ENCODE data around the gene NSMCE3. TPM values are rescaled to one million over a fixed set of nuclear protein-coding genes. Genes with fewer than 3 reads are reported as not detected.
"Not testable (repeated sequence)": the region's sequence is repeated elsewhere in the genome, so short reads cannot be mapped to it uniquely, and the experiment has no call there.

Gene NSMCE3
- total RNA-seq, 1 experiment from 2014 or later, result 8.0 TPM

- no peaks in the 10 kb centered on the region for H3K36me3 ChIP-seq (ENCODE audit: low read depth, low read length)
- peak; percentile 45 for DNase-seq
- peaks cover 54% of the 10 kb centered on the region for H3K27me3 ChIP-seq (ENCODE audit: low read length)
- H3K79me2 ChIP-seq (ENCODE audit: low read length), result no peaks in the 10 kb centered on the region
- H3K9ac ChIP-seq (ENCODE audit: low read length), result no peak overlapping the region
- no peak overlapping the region for H3K27ac ChIP-seq (ENCODE audit: low read length)
- intact Hi-C loops (cut with micrococcal nuclease), result no loop called here
- ATAC-seq, result no peak
- TF ChIP-seq EZH2phosphoT487 (IDR thresholded peaks at IDR 0.05; ENCODE audit: borderline replicate concordance, low read length) (no peak), EZH2 (IDR thresholded peaks at IDR 0.05; ENCODE audit: low read length, unreplicated experiment) (no peak)
- no peaks in the 10 kb centered on the region for H4K20me1 ChIP-seq (ENCODE audit: low read length)
- H3K4me1 ChIP-seq (ENCODE audit: insufficient read depth, low read length), result no peaks in the 10 kb centered on the region
- no peak overlapping the region for H2AFZ ChIP-seq (ENCODE audit: low read length)
- no peak overlapping the region for H3K4me3 ChIP-seq (ENCODE audit: low read length)
- POLR2A ChIA-PET (ENCODE audit: unreplicated experiment), result no interaction called here
- H3K9me3 ChIP-seq (ENCODE audit: low read length), result no peaks in the 10 kb centered on the region
- BruUV-seq (replicated peaks), result no TSS peak
- no peaks in the 10 kb centered on the region for H3F3A ChIP-seq (ENCODE audit: low read length, unreplicated experiment)
- CTCF ChIA-PET, result no interaction called here
- H3K4me2 ChIP-seq (ENCODE audit: low read length), result no peak overlapping the region
- no peaks in the 10 kb centered on the region for H3K9me2 ChIP-seq (replicated peaks; ENCODE audit: low read length)
Measured at GRCh38 chr15:29233566-29233965, 36.1 kb downstream of the NSMCE3 start.

- intact Hi-C loops (cut with micrococcal nuclease), result no loop called here
- no peak overlapping the region for H3K4me3 ChIP-seq (ENCODE audit: low read length)
- no peak for DNase-seq
- BruUV-seq (replicated peaks), result no TSS peak
- peaks cover 82% of the 10 kb centered on the region for H3K27me3 ChIP-seq (ENCODE audit: low read length)
- TF ChIP-seq EZH2 (IDR thresholded peaks at IDR 0.05; ENCODE audit: low read length, unreplicated experiment) (no peak), CTCF (conservative IDR thresholded peaks at IDR 0.05; ENCODE audit: low read depth, low read length) (no peak), EZH2phosphoT487 (IDR thresholded peaks at IDR 0.05; ENCODE audit: borderline replicate concordance, low read length) (no peak)
- no peaks in the 10 kb centered on the region for H3K79me2 ChIP-seq (ENCODE audit: low read length)
- H2AFZ ChIP-seq (ENCODE audit: low read length), result no peak overlapping the region
- no peak overlapping the region for H3K4me2 ChIP-seq (ENCODE audit: low read length)
- ChIA-PET CTCF (no interaction called here), POLR2A (ENCODE audit: unreplicated experiment) (no interaction called here)
- H4K20me1 ChIP-seq (ENCODE audit: low read length), result no peaks in the 10 kb centered on the region
- ATAC-seq, result no peak
- H3K27ac ChIP-seq (ENCODE audit: low read length), result no peak overlapping the region
- H3K36me3 ChIP-seq (ENCODE audit: low read depth, low read length), result no peaks in the 10 kb centered on the region
- H3K4me1 ChIP-seq (ENCODE audit: insufficient read depth, low read length), result no peaks in the 10 kb centered on the region
- H3K9me2 ChIP-seq (replicated peaks; ENCODE audit: low read length), result no peaks in the 10 kb centered on the region
- no peaks in the 10 kb centered on the region for H3K9me3 ChIP-seq (ENCODE audit: low read length)
- no peaks in the 10 kb centered on the region for H3F3A ChIP-seq (ENCODE audit: low read length, unreplicated experiment)
- no peak overlapping the region for H3K9ac ChIP-seq (ENCODE audit: low read length)
Measured at GRCh38 chr15:29226436-29227208, 43.0 kb downstream of the NSMCE3 start.

GRCh38 chr15:29225534-29226234, 43.9 kb downstream of the NSMCE3 start:
- H3K4me2 ChIP-seq (ENCODE audit: low read length), result no peak overlapping the region

GRCh38 chr15:29224987-29225363, 44.6 kb downstream of the NSMCE3 start:
- BruUV-seq (replicated peaks); H2AFZ ChIP-seq (ENCODE audit: low read length); H3K4me1 ChIP-seq (ENCODE audit: insufficient read depth, low read length); ATAC-seq; H3K9me2 ChIP-seq (replicated peaks; ENCODE audit: low read length); H4K20me1 ChIP-seq (ENCODE audit: low read length); H3K4me2 ChIP-seq (ENCODE audit: low read length); POLR2A ChIA-PET (ENCODE audit: unreplicated experiment); CTCF ChIA-PET; H3K79me2 ChIP-seq (ENCODE audit: low read length); H3F3A ChIP-seq (ENCODE audit: low read length, unreplicated experiment); H3K36me3 ChIP-seq (ENCODE audit: low read depth, low read length); H3K4me3 ChIP-seq (ENCODE audit: low read length); intact Hi-C loops (cut with micrococcal nuclease); H3K9ac ChIP-seq (ENCODE audit: low read length); DNase-seq; H3K9me3 ChIP-seq (ENCODE audit: low read length); H3K27ac ChIP-seq (ENCODE audit: low read length): not testable (repeated sequence)
- H3K27me3 ChIP-seq (ENCODE audit: low read length), result peaks cover 82% of the 10 kb centered on the region

More at GRCh38 chr15:29225534-29226234, 43.9 kb downstream of the NSMCE3 start:
- TF ChIP-seq CTCF (conservative IDR thresholded peaks at IDR 0.05; ENCODE audit: low read depth, low read length) (no peak), EZH2phosphoT487 (IDR thresholded peaks at IDR 0.05; ENCODE audit: borderline replicate concordance, low read length) (no peak), EZH2 (IDR thresholded peaks at IDR 0.05; ENCODE audit: low read length, unreplicated experiment) (no peak)
- Histone ChIP-seq H3K79me2 (ENCODE audit: low read length) (no peaks in the 10 kb centered on the region), H3K36me3 (ENCODE audit: low read depth, low read length) (no peaks in the 10 kb centered on the region), H2AFZ (ENCODE audit: low read length) (no peak overlapping the region), H3K4me3 (ENCODE audit: low read length) (no peak overlapping the region), H3K9me2 (replicated peaks; ENCODE audit: low read length) (no peaks in the 10 kb centered on the region), H3K9ac (ENCODE audit: low read length) (no peak overlapping the region), H3K9me3 (ENCODE audit: low read length) (no peaks in the 10 kb centered on the region), H3F3A (ENCODE audit: low read length, unreplicated experiment) (no peaks in the 10 kb centered on the region), H4K20me1 (ENCODE audit: low read length) (no peaks in the 10 kb centered on the region), H3K27me3 (ENCODE audit: low read length) (peaks cover 84% of the 10 kb centered on the region), H3K4me1 (ENCODE audit: insufficient read depth, low read length) (no peaks in the 10 kb centered on the region), H3K27ac (ENCODE audit: low read length) (no peak overlapping the region)
- ATAC-seq (no peak), DNase-seq (no peak)
- intact Hi-C loops (cut with micrococcal nuclease), result no loop called here
- POLR2A ChIA-PET (ENCODE audit: unreplicated experiment), result no interaction called here
- CTCF ChIA-PET, result no interaction called here
- no TSS peak for BruUV-seq (replicated peaks)
